Glomerular endothelial cell (primary cell): ENCODE results near the gene GRK3. TPM values are rescaled to one million over a fixed set of nuclear protein-coding genes. Genes with fewer than 3 reads are reported as not detected.

Experiments used
- DNase-seq: peaks from one replicate; pipeline ENCODE4 v3.0.0-alpha.2; 2011; ENCODE audit warnings: low read depth, low spot score; ENCODE audit errors: extremely low read depth
- total RNA-seq: library from RNA; depleted of rRNA; stranded (reverse); fragments of >200 nt; gene quantifications from 2 replicates; pipeline ENCODE4 v1.2.3, GENCODE V29; 2015

Gene GRK3
- total RNA-seq, 1 donor from 2014 or later, result 0.76 TPM

GRCh38 chr22:25656724-25657123, 92.2 kb downstream of the GRK3 start:
- no peak for DNase-seq

GRCh38 chr22:25658633-25659032, 94.2 kb downstream of the GRK3 start:
- no peak for DNase-seq

- no peak for DNase-seq
Observed at GRCh38 chr22:25659413-25659812, 94.9 kb downstream of the GRK3 start.

GRCh38 chr22:25660336-25660735, 95.9 kb downstream of the GRK3 start:
- DNase-seq, result no peak

- DNase-seq, result no peak
Observed at GRCh38 chr22:25661073-25661472, 96.6 kb downstream of the GRK3 start.

GRCh38 chr22:25663654-25664053, 99.2 kb downstream of the GRK3 start:
- no peak for DNase-seq

GRCh38 chr22:25666308-25666707, 101.8 kb downstream of the GRK3 start:
- no peak for DNase-seq

- DNase-seq, result no peak
Observed at GRCh38 chr22:25668437-25668836, 104.0 kb downstream of the GRK3 start.

GRCh38 chr22:25669253-25670069, 105.0 kb downstream of the GRK3 start:
- DNase-seq, result no peak

GRCh38 chr22:25670070-25670461, 105.6 kb downstream of the GRK3 start:
- DNase-seq, result no peak

- no peak for DNase-seq
Observed at GRCh38 chr22:25672289-25673084, 108.0 kb downstream of the GRK3 start.

GRCh38 chr22:25673713-25674112, 109.2 kb downstream of the GRK3 start:
- DNase-seq, result no peak

- DNase-seq, result no peak
Observed at GRCh38 chr22:25677631-25678030, 113.2 kb downstream of the GRK3 start.

- DNase-seq, result no peak
Observed at GRCh38 chr22:25680051-25680450, 115.6 kb downstream of the GRK3 start.

- DNase-seq, result no peak
Observed at GRCh38 chr22:25680956-25681355, 116.5 kb downstream of the GRK3 start.

- DNase-seq, result no peak
Observed at GRCh38 chr22:25682109-25682508, 117.6 kb downstream of the GRK3 start.

- no peak for DNase-seq
Observed at GRCh38 chr22:25688627-25689026, 124.2 kb downstream of the GRK3 start.

- DNase-seq, result no peak
Observed at GRCh38 chr22:25689631-25690030, 125.2 kb downstream of the GRK3 start.

GRCh38 chr22:25690798-25691197, 126.3 kb downstream of the GRK3 start:
- no peak for DNase-seq

- no peak for DNase-seq
Observed at GRCh38 chr22:25692397-25693267, 128.2 kb downstream of the GRK3 start.

GRCh38 chr22:25693268-25693565, 128.7 kb downstream of the GRK3 start:
- DNase-seq, result no peak
